NCI-H2196 (cell line): ENCODE results near the gene LOXL1.

Experiments used
- DNase-seq: peaks from one replicate; lab custom pipeline; 2025; ENCODE audit not compliant: unreplicated experiment; lab: John Stamatoyannopoulos, UW

LOXL1 gene

DNA sequence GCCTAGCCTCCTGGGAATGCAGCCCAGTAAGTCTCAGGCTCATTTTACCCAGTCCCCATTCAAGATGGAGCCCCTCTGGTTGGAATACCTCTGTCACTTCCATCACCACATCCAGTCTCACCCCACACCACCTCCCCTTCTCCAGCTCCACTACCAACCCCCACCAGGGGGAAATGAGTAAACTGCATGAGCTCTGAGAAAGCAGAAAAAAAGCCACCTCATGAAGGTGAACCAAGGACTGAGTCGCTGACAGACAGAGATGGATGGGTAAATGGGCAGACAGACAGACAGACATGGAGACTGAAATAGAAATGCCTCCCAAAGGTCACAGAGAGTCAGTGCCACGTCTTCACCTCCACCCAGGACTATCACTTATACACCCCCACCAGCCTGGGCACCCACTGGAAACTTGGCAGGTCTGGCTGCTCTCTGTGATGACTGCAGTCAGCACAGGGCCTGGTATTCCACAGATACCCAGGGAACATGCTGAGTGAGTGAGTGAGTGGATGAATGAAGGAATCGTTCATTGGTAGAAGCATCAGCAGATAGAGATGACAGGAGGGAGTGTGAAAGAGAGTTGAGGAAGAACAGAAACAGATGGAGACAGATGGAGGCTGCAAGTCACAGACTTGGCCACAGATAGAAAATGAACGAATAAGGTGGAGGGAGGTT lies 4.9 kb upstream of the LOXL1 start:
- DNase-seq = no peak

DNA sequence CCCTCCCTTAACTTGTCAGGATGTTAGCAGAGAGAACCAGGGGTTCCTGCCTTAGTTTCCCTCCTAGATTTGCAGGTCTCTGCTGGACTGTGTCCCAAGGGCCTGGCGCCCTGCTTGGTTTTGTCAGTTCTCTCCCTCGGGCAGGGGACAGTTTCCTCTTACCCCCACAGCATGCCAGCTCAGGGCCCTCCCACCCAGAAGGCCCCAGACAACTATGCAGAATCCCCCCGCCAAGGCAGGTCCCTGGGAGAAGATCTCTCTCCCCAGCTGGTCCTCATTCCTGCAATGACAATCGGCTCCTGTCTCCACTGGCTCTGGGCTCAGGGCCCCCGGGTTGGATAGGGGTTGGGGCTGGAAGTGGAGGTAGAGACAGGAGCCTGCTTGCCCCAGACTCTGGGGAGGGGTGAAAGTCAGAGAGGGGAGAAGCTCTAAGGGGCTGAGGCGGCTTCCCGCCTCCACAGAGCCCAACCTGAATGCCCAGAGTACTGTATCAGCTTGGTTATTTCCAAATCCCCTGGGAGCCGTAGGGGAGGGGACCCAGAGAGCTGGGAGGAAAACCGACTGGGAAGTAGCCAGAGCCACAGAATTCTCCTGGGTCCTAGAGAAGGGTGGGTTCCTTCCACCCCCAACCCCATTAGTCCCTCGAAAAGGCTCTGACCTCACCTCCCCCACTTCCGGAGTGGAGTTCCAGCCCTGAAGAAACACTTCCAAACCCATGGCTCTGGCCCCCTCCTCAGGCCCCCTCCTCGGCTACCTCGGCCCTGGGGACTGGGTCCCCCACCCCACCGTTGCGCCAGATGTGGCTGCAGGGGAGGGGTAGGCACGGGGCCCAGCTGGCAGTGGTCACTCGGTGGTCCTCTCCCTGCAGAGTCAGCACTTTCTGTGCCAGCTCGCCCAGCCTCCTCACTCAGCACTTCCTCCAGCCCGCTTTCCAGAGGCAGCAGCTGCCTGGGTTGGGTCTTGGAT lies 3.8 kb upstream of the LOXL1 start:
- no peak for DNase-seq

DNA sequence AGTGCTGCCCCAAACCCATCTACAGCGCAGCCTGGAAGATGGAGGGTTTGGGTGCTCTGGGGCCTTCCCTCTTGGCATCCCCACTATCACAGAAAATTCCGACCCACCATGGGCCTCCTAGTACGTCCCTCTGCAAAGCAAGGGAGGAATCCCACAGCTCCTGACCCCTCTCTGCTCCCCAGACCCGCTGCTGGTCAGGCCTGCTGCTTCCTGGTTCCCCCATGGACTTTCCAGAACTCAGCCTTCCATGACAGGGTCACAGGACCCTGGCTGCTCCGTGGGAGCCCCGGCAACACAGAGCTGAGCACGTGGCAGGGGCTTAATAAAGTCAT lies 3.1 kb upstream of the LOXL1 start:
- no peak for DNase-seq

DNA sequence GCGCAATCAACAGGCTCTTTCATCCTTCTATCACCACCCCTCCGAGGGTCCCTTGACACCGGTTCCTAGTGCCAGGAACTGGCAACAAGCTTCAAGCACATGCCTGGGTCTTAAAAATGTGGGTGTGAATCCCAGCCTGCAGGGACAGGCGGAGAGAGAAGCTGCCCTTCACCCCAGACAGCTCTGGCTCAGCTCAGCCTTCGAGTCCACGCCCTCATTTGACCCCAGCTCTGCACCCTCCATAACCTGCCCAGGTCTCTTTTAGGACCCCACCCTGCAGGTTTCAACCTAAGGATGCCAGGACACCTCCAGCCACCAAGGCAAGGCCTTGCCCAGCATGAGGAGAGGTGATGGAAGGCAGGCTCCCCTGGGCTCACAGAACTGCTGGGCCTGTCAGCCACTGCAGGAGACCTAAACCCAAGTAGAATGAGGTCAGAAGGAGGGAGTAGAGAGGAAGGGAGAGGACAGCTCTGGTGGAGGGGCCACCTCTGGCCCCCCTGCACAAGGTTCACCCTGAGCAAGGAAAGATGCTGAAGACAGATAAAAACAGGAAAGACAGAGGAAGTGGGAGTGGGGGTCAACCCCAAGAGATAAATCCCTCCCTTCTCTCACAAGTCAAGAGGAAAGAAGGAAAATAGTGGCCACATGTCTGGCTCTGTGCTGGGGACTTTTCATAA lies 2.6 kb upstream of the LOXL1 start:
- DNase-seq = no peak

DNA sequence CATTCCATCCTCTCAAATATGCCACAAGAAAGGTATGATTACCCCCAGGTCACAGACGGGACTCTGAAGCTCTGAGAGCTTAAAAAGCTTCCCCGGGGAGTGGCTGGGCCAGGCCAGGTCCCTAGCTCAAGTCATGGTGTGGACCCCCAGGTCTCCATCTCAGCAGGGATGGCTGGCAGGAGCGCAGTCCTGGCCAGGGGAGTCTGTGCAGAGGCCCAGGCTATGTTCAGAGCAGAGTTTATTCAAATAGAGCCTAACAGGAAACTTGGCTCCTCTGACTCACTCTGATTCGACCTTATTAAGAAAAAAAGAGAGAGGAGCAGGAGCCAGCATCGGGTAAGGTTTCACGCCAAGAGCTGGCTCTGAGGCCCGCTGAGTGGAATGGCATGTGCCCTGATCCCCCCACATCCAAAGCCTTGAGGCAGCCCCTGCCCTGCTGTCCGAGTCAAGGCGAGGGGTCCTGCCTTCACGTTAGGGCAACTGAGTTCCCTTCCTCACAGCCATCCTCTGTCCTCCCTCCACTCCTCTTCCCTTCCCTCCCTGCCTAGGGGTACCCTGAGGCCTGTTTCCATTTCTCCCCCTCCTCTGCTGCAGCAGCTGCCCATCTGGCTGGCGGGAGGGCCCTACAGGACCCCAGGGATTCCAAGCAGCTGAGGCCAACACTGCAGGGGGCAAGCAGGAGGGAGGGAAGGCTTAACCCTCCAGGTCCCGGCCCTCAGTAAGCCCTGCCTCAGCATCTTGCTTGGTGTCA lies 1.9 kb upstream of the LOXL1 start:
- DNase-seq = peak; percentile 1

DNA sequence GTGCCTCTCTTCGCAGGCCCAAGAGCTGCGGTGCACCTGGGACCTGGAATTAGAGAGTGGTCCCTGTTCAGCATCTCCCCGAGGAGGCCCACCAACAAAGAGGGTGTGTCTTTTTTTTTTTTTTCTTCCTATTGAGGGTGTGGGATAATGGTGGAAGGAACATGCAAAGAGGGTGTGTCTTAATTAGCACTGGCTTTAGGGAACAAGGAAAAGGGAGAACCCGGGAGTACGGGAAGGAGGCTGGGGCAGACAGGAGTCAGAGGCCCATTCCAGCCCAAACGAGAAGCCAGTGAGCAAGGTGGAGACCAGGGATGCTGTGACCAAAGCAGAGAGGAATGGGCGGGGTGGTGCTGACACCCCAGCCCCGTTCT lies 429 bp upstream of the LOXL1 start:
- DNase-seq = no peak

DNA sequence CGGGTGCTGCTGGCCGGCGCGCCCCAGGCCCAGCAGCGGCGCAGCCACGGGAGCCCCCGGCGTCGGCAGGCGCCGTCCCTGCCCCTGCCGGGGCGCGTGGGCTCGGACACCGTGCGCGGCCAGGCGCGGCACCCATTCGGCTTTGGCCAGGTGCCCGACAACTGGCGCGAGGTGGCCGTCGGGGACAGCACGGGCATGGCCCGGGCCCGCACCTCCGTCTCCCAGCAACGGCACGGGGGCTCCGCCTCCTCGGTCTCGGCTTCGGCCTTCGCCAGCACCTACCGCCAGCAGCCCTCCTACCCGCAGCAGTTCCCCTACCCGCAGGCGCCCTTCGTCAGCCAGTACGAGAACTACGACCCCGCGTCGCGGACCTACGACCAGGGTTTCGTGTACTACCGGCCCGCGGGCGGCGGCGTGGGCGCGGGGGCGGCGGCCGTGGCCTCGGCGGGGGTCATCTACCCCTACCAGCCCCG lies 777 bp downstream of the LOXL1 start:
- DNase-seq = peak; percentile 38

DNA sequence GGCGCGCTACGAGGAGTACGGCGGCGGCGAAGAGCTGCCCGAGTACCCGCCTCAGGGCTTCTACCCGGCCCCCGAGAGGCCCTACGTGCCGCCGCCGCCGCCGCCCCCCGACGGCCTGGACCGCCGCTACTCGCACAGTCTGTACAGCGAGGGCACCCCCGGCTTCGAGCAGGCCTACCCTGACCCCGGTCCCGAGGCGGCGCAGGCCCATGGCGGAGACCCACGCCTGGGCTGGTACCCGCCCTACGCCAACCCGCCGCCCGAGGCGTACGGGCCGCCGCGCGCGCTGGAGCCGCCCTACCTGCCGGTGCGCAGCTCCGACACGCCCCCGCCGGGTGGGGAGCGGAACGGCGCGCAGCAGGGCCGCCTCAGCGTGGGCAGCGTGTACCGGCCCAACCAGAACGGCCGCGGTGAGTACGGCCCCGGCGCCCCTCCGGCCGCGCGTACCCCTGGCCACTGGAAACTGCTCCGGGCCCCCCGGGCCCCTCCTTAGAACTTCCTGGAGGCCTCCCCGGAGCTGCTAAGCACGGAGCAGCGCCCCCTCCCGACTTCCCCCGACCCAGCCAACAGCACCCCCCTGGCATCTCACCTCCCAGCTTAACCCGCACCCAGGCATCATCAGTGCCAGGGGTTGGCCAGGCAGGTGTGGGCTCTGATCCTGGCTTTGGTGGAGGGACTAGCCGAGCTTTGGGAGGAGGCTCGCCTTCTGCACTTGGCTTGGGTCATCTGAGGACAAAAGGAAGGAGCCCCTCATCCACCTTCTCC lies 1.4 kb downstream of the LOXL1 start:
- peak; percentile 57 for DNase-seq

DNA sequence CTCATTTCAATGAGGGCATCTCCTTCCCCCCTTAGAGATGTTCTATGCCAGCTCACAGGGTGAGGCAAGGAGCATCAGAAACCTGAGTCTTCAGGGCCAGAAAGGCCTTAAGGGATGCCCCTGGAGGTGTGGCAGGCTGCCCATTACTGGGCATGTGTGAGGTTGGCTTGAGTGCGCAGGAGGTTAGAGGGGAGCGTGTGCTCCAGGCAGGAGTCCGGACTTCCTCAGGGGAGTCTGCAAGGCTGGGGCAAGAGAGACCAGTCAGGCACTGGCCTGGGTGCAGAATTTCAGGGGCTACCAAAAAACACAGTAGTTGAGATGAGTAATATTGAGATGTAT lies 1.9 kb downstream of the LOXL1 start:
- peak; percentile 35 for DNase-seq

DNA sequence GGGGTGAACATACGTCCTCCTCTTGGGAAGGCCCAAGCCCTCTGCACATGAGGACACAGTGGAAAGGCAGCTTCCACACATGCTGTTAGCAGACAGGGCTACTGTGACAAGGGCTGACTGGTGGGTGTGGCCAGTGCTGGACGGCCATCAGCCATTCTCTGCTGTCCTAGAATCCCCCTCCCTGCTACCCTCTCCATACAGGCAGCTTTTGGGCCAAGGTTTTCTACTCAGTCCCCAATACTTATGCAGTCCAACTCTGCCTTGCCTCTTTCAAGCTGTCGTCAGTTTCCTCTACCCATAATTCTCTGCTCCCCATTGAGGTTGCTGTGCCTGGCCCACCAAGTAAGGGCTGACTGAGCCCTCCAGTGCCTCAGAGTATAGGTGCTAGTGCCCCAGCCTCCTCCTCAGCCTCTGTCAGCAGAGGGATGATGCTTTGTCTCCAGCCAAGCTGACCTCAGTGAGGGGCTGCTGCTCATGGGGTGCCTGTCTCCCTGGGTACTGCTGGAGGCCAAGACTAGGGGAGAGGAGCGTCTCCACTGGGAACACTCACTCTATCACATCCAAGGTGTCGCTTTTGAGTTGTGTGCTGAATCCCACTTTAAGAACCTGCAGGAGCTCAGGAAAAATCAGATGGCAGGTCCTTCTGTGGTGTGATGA lies 2.8 kb downstream of the LOXL1 start:
- no peak for DNase-seq

DNA sequence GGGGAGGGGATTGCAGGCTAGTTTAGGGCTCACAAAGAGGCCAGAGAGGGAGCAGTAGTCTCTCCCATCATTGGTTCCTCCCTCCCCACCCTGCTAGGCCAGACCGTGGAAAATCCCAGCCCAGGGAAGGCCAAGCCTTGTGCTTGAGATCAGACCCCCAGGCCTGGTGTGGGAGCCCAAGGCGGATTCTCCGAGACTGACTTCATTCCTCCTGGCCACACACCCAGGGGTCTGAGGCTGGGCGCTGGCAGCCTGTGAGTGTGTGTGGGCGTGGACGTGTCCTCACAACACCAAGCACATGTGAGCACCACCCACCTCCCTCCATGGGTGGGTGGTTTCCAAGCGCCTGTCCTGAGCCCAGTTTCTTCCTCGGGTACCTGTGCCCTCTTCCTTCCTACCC lies 4.1 kb downstream of the LOXL1 start:
- DNase-seq = no peak

DNA sequence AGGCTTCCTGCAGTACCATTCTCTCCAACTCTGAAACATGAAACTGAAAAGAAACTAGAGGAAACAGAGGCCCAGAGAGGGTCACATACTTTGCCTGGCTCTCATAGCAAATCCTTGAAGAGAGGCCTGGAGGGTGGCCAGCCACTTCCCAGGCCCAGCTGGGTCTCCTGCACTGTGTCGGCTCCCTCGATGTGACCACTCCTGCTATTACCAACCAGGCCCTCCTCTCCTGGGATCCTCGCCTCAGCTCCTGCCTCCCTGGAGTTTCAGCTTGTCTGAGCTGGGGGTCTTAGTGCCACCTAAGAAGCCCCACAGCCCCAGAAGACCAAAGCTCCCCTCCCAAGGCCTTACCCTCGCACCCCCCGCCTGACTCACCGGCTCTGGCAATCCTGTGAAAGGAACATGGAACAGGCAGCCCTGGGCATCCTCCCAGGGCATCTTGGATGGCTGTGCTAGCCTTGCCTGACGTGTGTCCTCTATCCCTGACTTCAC lies 4.6 kb downstream of the LOXL1 start:
- no peak for DNase-seq

DNA sequence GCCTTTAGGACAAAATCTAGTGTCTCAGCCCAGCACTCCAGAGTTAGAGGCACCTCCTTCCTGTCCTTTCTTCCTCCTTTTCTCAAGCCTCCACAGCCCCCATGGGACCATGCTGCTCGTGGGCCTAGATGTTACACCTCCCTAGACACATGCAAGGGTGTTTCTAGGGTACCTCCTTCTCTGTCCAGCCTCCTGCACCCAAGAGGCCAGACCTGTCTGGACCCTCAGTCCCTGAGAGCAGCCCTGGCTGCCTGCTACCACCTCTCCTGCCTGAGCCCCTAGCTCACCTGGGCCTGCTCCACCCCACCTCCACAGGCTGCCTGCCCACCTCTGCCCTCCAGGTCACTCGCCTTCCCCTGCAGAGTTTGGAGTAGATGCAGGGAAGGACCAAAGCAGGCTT lies 5.2 kb downstream of the LOXL1 start:
- no peak for DNase-seq

DNA sequence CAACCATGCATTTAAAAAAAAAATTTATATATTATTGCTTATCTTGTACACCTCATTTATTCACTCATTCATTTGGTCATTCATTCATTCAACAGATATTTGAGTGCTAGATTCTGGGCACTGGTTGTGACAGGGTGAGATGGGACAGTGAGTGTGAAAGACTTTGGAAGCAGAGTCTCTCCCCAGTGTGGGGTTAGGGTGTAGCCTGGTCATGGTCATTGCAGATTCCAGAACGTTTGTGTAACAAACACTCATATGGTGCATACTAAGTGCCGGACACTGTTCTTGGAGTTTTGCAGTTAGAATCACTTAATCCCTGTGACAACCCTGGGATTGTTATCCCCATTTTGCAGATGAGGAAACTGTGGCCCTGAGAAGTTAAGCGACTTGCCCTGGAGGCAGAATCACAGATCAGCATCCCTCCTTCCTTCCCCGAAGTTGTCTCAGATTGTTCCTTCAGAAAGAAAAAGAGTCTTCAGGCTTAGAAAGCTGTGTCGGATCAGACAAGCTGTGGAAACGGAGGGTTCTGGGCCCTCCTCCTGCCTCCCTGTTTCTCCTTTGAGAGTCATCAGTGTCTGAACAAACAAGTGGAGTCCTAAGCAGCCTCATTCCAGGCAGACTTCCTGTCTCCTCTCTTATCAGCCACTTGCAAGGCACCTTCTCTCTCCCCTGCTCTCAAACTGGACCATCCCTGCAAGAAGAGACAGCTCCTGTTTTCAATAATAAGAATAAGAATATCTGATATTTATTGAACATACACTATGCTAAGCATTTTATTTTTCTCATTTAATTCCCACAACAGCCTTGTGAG lies 6.3 kb downstream of the LOXL1 start:
- no peak for DNase-seq

DNA sequence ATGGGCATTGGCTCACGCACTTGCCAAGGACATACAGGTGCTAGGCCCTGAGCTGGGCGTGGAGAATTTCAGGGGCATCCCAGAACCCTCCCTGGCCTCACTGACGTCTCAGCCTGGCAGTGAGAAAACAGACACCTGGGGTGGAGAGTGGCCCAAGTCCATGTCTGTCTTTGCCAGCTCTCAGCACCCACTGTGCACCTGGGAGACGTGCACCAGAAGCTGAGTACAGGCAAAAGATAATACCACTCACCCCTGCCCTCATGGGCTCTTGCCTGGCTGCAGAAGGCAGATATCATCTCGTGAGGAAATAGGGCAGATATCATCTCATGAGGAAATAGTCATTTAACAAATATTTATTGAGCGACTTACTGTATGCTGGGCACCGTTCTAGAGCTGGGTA lies 8.0 kb downstream of the LOXL1 start:
- no peak for DNase-seq

DNA sequence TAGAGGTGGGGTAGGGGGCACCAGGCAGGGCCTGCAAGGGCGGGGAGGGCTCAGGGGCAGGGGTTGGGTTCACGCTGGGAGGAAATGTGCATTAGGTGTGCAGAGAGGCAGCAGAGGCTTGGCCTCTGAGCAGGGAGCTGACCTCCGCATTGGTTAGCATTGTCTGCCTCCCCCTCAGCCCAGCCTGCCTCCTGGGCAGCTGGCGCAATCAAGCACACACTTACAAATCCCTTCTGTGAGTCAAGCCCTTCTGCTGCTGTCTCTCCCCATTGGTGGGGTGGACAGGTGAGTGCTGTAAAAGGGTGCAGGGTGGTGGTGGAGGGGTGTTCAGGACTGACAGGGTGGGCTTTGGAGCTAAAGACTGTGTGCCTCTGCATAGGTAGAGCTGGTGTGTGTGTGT lies 9.3 kb downstream of the LOXL1 start:
- no peak for DNase-seq

DNA sequence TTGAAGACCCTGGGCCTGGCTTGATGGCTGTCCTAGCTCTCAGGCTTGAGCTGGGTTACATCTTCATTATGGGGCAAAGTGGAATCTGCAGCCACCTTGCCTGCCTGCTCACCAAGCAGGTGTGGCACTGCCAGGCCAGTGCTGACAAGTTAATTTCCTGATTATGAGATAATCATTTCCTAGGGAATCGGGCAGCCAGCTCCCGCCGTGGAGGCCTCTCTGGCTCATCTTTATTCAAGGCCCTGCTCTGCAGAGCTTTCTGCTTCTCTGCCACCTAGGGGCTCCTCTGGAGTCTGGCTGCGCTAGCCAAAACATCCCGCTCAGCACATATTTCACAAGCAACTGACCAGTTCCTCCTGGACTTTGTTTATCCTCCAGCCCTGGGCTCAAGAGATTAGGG lies 9.9 kb downstream of the LOXL1 start:
- DNase-seq = no peak

DNA sequence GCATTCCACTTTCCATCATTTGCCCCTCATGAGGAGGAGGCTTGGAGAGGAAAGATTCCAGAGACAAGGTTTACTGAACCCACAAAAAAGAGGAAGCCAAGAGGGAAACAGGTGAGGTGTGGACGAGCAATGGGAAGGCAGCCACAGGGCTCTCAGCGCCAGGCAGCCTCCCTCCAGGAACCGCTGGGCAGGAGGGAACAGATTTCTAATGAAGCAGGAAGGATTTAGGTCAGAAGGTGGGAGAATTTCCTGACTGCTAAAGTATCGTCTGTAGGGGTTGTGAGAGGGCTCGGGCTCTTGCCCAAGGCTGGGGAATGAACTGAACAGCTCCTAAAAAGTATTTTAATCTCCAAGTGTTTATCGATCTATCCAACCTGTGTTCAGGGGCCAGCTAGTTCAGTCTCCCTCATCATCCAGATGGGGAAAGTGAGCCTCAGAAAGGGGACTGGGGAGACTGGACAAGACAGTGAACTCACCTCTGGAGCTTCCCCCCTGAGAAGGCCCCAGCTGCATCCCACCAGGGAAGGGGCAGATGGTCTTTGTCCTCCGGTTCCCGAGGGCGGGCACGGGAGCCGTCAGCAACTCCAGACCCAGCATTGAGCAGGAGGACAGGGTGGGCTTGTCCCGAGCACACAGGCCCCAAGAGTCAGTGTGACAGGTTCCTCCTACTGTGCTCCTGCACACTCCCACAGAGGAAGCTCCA lies 10.5 kb downstream of the LOXL1 start:
- no peak for DNase-seq
